Astrocyte (in vitro differentiated cells and primary cell): ENCODE measurements around the gene NRG2. TPM values are rescaled to one million over a fixed set of nuclear protein-coding genes. Genes with fewer than 3 reads are reported as not detected.
A peak's percentile ranks its signal among the peaks of the same experiment; 100 is the strongest.

ENCODE experiments used
- DNase-seq: peaks from one replicate; pipeline ENCODE4 v3.0.0-alpha.2; 2010; ENCODE audit warnings: low read depth
- FAIRE-seq: peaks from 2 replicates; lab custom pipeline; 2011; peaks lifted over from hg19 to GRCh38; lab: Jason Lieb, UNC
- H2AFZ ChIP-seq: 2 replicates; pipeline ENCODE4 v1.6.0; 2012; ENCODE audit warnings: low read depth, low read length, inconsistent platforms
- H3K27ac ChIP-seq: 2 replicates; pipeline ENCODE4 v1.5.1; 2011; ENCODE audit warnings: low read depth, low read length, inconsistent platforms
- H3K27me3 ChIP-seq: 2 replicates; pipeline ENCODE4 v1.6.0; 2011; ENCODE audit warnings: low read length, inconsistent platforms; ENCODE audit not compliant: insufficient read depth
- H3K36me3 ChIP-seq: 2 replicates; pipeline ENCODE4 v1.5.1; 2011; ENCODE audit warnings: low read length, inconsistent platforms; ENCODE audit not compliant: insufficient read depth
- H3K4me1 ChIP-seq: 2 replicates; pipeline ENCODE4 v1.5.1; 2011; ENCODE audit warnings: low read length, inconsistent platforms; ENCODE audit not compliant: insufficient read depth
- H3K4me2 ChIP-seq: 2 replicates; pipeline ENCODE4 v1.6.0; 2012; ENCODE audit warnings: low read length, inconsistent platforms
- H3K4me3 ChIP-seq: 2 replicates; pipeline ENCODE4 v1.5.1; 2011; ENCODE audit warnings: low read depth, mild to moderate bottlenecking, low read length, inconsistent platforms; ENCODE audit not compliant: insufficient read depth
- H3K79me2 ChIP-seq: 2 replicates; pipeline ENCODE4 v1.6.0; 2012; ENCODE audit warnings: mild to moderate bottlenecking, low read length, inconsistent platforms; ENCODE audit not compliant: insufficient read depth
- H3K9ac ChIP-seq: 2 replicates; pipeline ENCODE4 v1.6.0; 2012; ENCODE audit warnings: mild to moderate bottlenecking, low read length, inconsistent platforms
- H3K9me3 ChIP-seq: 2 replicates; pipeline ENCODE4 v1.5.1; 2012; ENCODE audit warnings: low read depth, mild to moderate bottlenecking, low read length, inconsistent platforms; ENCODE audit not compliant: insufficient read depth
- H4K20me1 ChIP-seq: 2 replicates; pipeline ENCODE4 v1.6.0; 2012; ENCODE audit warnings: low read length, inconsistent platforms; ENCODE audit not compliant: insufficient read depth
- H3K27ac Mint-ChIP-seq: one replicate; pipeline ENCODE4 v1.8.0; 2021; ENCODE audit warnings: mild to moderate bottlenecking, mixed read lengths; ENCODE audit not compliant: unreplicated experiment
- H3K27me3 Mint-ChIP-seq: one replicate; pipeline ENCODE4 v1.8.0; 2021; ENCODE audit warnings: low read depth, mixed read lengths; ENCODE audit not compliant: unreplicated experiment
- H3K36me3 Mint-ChIP-seq: one replicate; pipeline ENCODE4 v1.8.0; 2021; ENCODE audit warnings: low read depth, mixed read lengths; ENCODE audit not compliant: unreplicated experiment
- H3K4me1 Mint-ChIP-seq: one replicate; pipeline ENCODE4 v1.8.0; 2021; ENCODE audit warnings: low read depth, mixed read lengths; ENCODE audit not compliant: unreplicated experiment
- H3K4me3 Mint-ChIP-seq: one replicate; pipeline ENCODE4 v1.8.0; 2021; ENCODE audit warnings: mild to moderate bottlenecking, moderate library complexity, mixed read lengths; ENCODE audit not compliant: unreplicated experiment
- H3K9me3 Mint-ChIP-seq: one replicate; pipeline ENCODE4 v1.8.0; 2021; ENCODE audit warnings: mild to moderate bottlenecking, mixed read lengths; ENCODE audit not compliant: unreplicated experiment
- CTCF ChIP-seq: IDR thresholded peaks from 2 replicates; pipeline ENCODE4 v1.5.1; 2011; ENCODE audit warnings: low read depth, mild to moderate bottlenecking, inconsistent platforms, low read length, moderate library complexity; ENCODE audit not compliant: insufficient read depth
- EZH2 ChIP-seq: IDR thresholded peaks from 2 replicates; pipeline ENCODE4 v1.6.1; 2012; ENCODE audit warnings: mild to moderate bottlenecking, low read length, inconsistent platforms; ENCODE audit not compliant: insufficient read depth
- total RNA-seq: library from RNA; stranded (reverse); gene quantifications from 2 replicates; pipeline ENCODE4 v1.2.1, GENCODE V29; 2021

The NRG2 gene
- total RNA-seq, 1 donor from 2014 or later = 0.54 TPM

GRCh38 chr5:139903795-139904565 is 139.1 kb downstream of the NRG2 start:
- H4K20me1 ChIP-seq = peaks cover 6% of the 10 kb centered on the region
- no peaks in the 10 kb centered on the region for H3K36me3 ChIP-seq
- TF ChIP-seq EZH2 = peak; percentile 93
- no peak for TF ChIP-seq CTCF
- H3K9ac ChIP-seq = no peak overlapping the region
- peak overlapping the region; percentile 26 for H2AFZ ChIP-seq
- H3K4me3 ChIP-seq = peak overlapping the region; percentile 17
- Mint-ChIP-seq H3K27me3 (peaks cover 48% of the 10 kb centered on the region), H3K27ac (no peak overlapping the region), H3K4me1 (peaks cover 7% of the 10 kb centered on the region), H3K9me3 (peaks cover 5% of the 10 kb centered on the region), H3K36me3 (peaks cover 3% of the 10 kb centered on the region), H3K4me3 (peak overlapping the region; percentile 74)
- no peak overlapping the region for H3K27ac ChIP-seq
- H3K27me3 ChIP-seq = peaks cover 67% of the 10 kb centered on the region
- H3K4me1 ChIP-seq = peaks cover 7% of the 10 kb centered on the region
- H3K4me2 ChIP-seq = peak overlapping the region; percentile 82
- no peaks in the 10 kb centered on the region for H3K79me2 ChIP-seq
- FAIRE-seq (no peak), DNase-seq (no peak)
- no peaks in the 10 kb centered on the region for H3K9me3 ChIP-seq

GRCh38 chr5:139903450-139903794 is 139.7 kb downstream of the NRG2 start:
- no peak overlapping the region for H3K4me3 ChIP-seq
- no peak for DNase-seq
- H2AFZ ChIP-seq = peak overlapping the region; percentile 26

More at GRCh38 chr5:139903450-139903794, 139.7 kb downstream of the NRG2 start:
- Mint-ChIP-seq H3K27me3 (peaks cover 50% of the 10 kb centered on the region), H3K27ac (no peak overlapping the region), H3K4me3 (peak overlapping the region; percentile 74), H3K4me1 (peaks cover 7% of the 10 kb centered on the region), H3K9me3 (peaks cover 8% of the 10 kb centered on the region), H3K36me3 (peaks cover 7% of the 10 kb centered on the region)
- Histone ChIP-seq H3K79me2 (no peaks in the 10 kb centered on the region), H4K20me1 (peaks cover 6% of the 10 kb centered on the region), H3K9ac (no peak overlapping the region), H3K27ac (no peak overlapping the region), H3K36me3 (no peaks in the 10 kb centered on the region), H3K4me2 (peak overlapping the region; percentile 82), H3K4me1 (peaks cover 7% of the 10 kb centered on the region), H3K27me3 (peaks cover 70% of the 10 kb centered on the region), H3K9me3 (no peaks in the 10 kb centered on the region)
- no peak for FAIRE-seq
- TF ChIP-seq CTCF (no peak), EZH2 (no peak)
